HEK293 (cell line): ENCODE data around the gene CDK5R1.

Source experiments
- CTCF ChIP-seq: fragments of 450-650 bp; formaldehyde crosslinking; IDR thresholded peaks from 2 replicates; pipeline ENCODE4 v1.5.1; 2016; ENCODE audit warnings: missing biosample characterization, missing genetic modification characterization
- ZIC2 ChIP-seq: fragments of 450-650 bp; formaldehyde crosslinking; IDR thresholded peaks from 2 replicates; pipeline ENCODE4 v1.5.1; 2016; ENCODE audit warnings: missing biosample characterization, missing genetic modification characterization
- ZNF132 ChIP-seq: fragments of 450-650 bp; formaldehyde crosslinking; IDR thresholded peaks from 2 replicates; pipeline ENCODE4 v1.5.1; 2017; ENCODE audit warnings: missing biosample characterization, missing genetic modification characterization, borderline replicate concordance
- ZNF146 ChIP-seq: fragments of 450-650 bp; formaldehyde crosslinking; IDR thresholded peaks from 2 replicates; pipeline ENCODE4 v1.5.1; 2016; ENCODE audit warnings: missing biosample characterization, missing genetic modification characterization
- ZNF555 ChIP-seq: fragments of 450-650 bp; formaldehyde crosslinking; conservative IDR thresholded peaks from 2 replicates; pipeline ENCODE4 v1.5.1; 2017; ENCODE audit warnings: missing biosample characterization, mild to moderate bottlenecking, missing genetic modification characterization, inconsistent platforms

DNA sequence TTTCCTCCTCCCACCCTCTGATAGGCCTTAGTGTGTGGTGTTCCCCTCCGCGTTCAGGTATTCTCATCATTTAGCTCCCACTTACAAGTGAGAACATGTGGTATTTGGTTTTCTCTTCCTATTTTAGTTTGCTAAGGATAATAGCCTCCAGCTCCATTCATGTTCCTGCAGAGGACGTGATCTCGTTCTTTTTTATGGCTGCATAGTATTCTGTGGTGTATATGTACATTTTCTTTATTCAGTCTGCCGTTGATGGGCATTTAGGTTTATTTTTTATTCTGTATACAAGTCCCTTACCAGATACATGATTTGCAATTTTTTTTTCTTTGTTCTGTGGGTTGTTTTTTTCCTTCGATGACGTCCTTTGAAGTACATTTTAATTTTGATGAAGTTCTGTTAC lies 18.8 kb upstream of the CDK5R1 start:
- TF ChIP-seq ZNF146 (tag by site-specific recombination) (peak; percentile 97), ZNF555 (tag by site-specific recombination) (no peak), CTCF (no peak), ZIC2 (tag by site-specific recombination) (no peak), ZNF132 (no peak)
